Measurements from ENCODE around the gene CEBPB.

Gene CEBPB

DNA sequence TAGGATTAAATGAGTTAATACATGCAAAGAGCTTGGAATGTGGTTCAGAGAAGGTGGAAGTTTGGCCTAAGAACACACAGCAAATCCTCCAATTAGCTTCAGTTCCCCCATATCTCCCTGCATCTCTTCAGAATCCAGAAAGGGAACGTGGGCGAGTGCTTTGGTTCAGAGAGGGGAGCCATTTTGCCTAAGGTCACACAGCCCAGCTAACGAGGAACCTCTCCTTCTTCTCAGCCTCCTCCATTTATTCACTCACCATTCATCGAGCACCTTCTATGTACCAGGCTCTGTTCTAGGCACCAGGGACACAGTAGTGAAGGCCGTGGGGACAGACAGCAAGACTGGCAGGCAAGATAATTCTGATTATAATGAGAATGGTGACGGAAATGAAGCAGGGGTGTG, 2.3 kb upstream of the CEBPB start:
- Histone ChIP-seq H3K36me3 (ENCODE audit: control insufficient read depth in 1 of 2, insufficient read depth in 2 of 2, low read length in 2 of 2) (peaks cover 2 to 9% of the 10 kb centered on the region in 2 donors), H3K27me3 (ENCODE audit: low read depth, low read length) (no peaks in the 10 kb centered on the region), H3K27ac (ENCODE audit: low read length) (no peak overlapping the region), H3K9me3 (ENCODE audit: control insufficient read depth in 1 of 2, low read length in 2 of 2) (no peaks in the 10 kb centered on the region), H3K4me1 (ENCODE audit: control insufficient read depth in 1 of 2, insufficient read depth in 2 of 2, low read length in 2 of 2) (peaks cover 1 to 4% of the 10 kb centered on the region in 2 donors), H3K4me3 (ENCODE audit: low read depth in 1 of 2, low read length in 2 of 2) (no peak overlapping the region)

DNA sequence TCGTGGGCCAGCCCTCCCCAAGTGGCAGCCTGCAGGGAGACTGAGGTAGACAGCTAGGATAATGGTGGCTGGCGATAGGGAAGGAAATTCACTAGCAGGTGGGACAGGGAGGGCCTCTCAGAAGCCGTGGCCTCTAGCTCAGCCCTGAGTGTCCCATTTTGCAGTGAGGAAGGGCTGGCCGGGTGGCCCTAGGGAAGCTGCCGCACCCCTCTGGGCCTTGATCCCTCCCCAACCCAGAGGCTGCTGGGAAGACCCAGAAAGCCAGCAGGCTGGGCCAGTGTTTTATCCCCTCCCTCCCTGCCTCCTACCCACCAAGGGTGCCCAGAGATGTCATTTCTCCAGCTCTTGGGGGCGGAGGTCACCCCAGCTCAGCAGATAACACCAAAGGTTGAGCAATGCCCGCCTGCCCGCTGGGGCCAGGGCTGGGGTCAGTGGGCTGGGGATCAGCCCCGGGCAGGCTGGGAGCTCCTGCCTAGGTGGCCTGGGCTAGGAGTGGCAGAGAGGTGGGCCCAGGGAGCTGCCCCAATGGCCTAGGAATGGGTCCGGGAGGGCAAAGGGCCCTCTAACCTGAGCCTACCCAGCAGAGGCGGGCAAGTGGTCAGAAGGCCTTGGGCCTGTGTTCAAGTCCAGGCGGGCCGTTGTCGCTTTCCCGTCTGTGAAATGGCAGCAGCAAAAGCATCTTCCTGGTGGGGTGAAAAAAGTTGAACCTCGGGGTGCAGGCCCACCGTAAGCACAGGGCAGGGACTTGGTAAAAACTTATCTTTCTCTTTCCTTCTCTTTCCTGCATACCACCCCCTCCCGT, 1.6 kb upstream of the CEBPB start:
- H3K4me1 ChIP-seq (ENCODE audit: control insufficient read depth in 1 of 2, insufficient read depth in 2 of 2, low read length in 2 of 2), result peaks cover 8 to 10% of the 10 kb centered on the region in 2 donors
- peaks cover 10 to 17% of the 10 kb centered on the region in 2 donors for H3K36me3 ChIP-seq (ENCODE audit: control insufficient read depth in 1 of 2, insufficient read depth in 2 of 2, low read length in 2 of 2)
- no peak overlapping the region for H3K4me3 ChIP-seq (ENCODE audit: low read depth in 1 of 2, low read length in 2 of 2)
- H3K9me3 ChIP-seq (ENCODE audit: control insufficient read depth in 1 of 2, low read length in 2 of 2), result no peaks in the 10 kb centered on the region
- no peaks in the 10 kb centered on the region for H3K27me3 ChIP-seq (ENCODE audit: low read depth, low read length)
- H3K27ac ChIP-seq (ENCODE audit: low read length), result no peak overlapping the region

DNA sequence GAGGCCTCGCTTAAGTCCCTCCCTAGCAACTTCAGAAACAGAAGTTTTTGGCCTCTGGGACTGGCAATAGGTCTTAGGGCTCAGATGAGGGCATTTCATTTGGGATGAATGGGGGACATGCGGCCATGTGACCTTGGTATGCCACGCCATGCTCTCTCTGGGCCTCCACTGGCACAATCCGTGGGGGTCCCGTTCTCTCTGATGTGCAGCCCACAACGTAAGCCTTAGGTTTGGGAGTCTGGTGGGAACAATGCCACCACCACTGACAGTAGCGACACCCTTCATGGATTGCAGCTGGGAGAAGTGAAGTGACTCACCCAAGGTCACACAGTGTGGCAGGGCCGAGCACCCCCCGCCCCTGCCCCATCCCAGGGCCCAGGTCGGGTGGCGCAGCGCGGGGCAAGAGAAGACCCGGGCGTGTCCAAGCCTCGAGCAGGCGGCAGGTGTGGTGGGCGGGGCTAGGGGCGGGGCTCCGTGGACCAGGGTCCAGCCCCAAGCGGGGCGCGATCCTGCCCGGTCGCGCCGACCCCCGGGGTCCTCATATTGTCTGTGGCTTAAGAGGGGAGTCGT, 864 bp upstream of the CEBPB start:
- H3K4me3 ChIP-seq (ENCODE audit: low read depth in 1 of 2, low read length in 2 of 2), result peak overlapping the region in 1 of 2 donors; percentile 68
- H3K9me3 ChIP-seq (ENCODE audit: control insufficient read depth in 1 of 2, low read length in 2 of 2), result no peaks in the 10 kb centered on the region

DNA sequence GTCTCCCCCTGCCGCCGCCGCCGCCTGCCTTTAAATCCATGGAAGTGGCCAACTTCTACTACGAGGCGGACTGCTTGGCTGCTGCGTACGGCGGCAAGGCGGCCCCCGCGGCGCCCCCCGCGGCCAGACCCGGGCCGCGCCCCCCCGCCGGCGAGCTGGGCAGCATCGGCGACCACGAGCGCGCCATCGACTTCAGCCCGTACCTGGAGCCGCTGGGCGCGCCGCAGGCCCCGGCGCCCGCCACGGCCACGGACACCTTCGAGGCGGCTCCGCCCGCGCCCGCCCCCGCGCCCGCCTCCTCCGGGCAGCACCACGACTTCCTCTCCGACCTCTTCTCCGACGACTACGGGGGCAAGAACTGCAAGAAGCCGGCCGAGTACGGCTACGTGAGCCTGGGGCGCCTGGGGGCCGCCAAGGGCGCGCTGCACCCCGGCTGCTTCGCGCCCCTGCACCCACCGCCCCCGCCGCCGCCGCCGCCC, 474 bp downstream of the CEBPB start:
- peaks cover 17 to 23% of the 10 kb centered on the region in 2 donors for H3K36me3 ChIP-seq (ENCODE audit: control insufficient read depth in 1 of 2, insufficient read depth in 2 of 2, low read length in 2 of 2)
- H3K27me3 ChIP-seq (ENCODE audit: low read depth, low read length), result no peaks in the 10 kb centered on the region
- H3K4me3 ChIP-seq (ENCODE audit: low read depth in 1 of 2, low read length in 2 of 2), result peak overlapping the region in 1 of 2 donors; percentile 87

More for the DNA sequence above, 864 bp upstream of the CEBPB start:
- Histone ChIP-seq H3K27me3 (ENCODE audit: low read depth, low read length) (no peaks in the 10 kb centered on the region), H3K27ac (ENCODE audit: low read length) (no peak overlapping the region), H3K36me3 (ENCODE audit: control insufficient read depth in 1 of 2, insufficient read depth in 2 of 2, low read length in 2 of 2) (peaks cover 16 to 23% of the 10 kb centered on the region in 2 donors), H3K4me1 (ENCODE audit: control insufficient read depth in 1 of 2, insufficient read depth in 2 of 2, low read length in 2 of 2) (peaks cover 8 to 16% of the 10 kb centered on the region in 2 donors)

DNA sequence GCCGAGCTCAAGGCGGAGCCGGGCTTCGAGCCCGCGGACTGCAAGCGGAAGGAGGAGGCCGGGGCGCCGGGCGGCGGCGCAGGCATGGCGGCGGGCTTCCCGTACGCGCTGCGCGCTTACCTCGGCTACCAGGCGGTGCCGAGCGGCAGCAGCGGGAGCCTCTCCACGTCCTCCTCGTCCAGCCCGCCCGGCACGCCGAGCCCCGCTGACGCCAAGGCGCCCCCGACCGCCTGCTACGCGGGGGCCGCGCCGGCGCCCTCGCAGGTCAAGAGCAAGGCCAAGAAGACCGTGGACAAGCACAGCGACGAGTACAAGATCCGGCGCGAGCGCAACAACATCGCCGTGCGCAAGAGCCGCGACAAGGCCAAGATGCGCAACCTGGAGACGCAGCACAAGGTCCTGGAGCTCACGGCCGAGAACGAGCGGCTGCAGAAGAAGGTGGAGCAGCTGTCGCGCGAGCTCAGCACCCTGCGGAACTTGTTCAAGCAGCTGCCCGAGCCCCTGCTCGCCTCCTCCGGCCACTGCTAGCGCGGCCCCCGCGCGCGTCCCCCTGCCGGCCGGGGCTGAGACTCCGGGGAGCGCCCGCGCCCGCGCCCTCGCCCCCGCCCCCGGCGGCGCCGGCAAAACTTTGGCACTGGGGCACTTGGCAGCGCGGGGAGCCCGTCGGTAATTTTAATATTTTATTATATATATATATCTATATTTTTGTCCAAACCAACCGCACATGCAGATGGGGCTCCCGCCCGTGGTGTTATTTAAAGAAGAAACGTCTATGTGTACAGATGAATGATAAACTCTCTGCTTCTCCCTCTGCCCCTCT, 1.1 kb downstream of the CEBPB start:
- Histone ChIP-seq H3K27me3 (ENCODE audit: low read depth, low read length) (no peaks in the 10 kb centered on the region), H3K4me1 (ENCODE audit: control insufficient read depth in 1 of 2, insufficient read depth in 2 of 2, low read length in 2 of 2) (peaks cover 8 to 14% of the 10 kb centered on the region in 2 donors), H3K36me3 (ENCODE audit: control insufficient read depth in 1 of 2, insufficient read depth in 2 of 2, low read length in 2 of 2) (peaks cover 17 to 23% of the 10 kb centered on the region in 2 donors)

More for the DNA sequence above, 474 bp downstream of the CEBPB start:
- peaks cover 8 to 18% of the 10 kb centered on the region in 2 donors for H3K4me1 ChIP-seq (ENCODE audit: control insufficient read depth in 1 of 2, insufficient read depth in 2 of 2, low read length in 2 of 2)
- no peaks in the 10 kb centered on the region for H3K9me3 ChIP-seq (ENCODE audit: control insufficient read depth in 1 of 2, low read length in 2 of 2)
- peak overlapping the region; percentile 51 for H3K27ac ChIP-seq (ENCODE audit: low read length)

DNA sequence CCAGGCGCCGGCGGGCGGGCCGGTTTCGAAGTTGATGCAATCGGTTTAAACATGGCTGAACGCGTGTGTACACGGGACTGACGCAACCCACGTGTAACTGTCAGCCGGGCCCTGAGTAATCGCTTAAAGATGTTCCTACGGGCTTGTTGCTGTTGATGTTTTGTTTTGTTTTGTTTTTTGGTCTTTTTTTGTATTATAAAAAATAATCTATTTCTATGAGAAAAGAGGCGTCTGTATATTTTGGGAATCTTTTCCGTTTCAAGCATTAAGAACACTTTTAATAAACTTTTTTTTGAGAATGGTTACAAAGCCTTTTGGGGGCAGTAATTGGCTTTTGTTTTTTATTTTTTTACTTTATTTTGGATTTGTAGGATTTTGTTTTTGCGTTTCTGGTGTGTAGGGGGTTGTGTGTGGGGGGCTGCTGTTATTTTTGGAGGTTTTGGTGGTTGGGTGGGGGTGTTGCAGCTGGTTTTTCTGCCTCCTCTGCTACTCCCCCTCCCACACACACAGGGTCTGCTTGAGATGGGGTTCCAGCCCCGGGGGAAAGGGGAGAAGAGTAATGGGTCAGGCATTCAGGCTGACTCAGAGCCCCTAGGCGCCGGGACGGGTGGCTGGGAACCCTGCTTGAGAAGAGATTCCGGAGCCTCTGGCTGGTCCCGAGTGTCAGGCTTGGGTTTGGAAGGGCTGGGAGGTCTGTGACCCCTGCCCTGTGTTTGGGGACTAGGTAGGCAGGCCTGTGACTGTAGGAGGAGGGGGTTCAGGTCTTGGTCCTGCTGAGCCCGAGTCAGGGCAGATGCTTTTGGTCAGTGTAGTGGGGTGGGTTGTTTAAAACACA, 2.0 kb downstream of the CEBPB start:
- H3K9me3 ChIP-seq (ENCODE audit: control insufficient read depth in 1 of 2, low read length in 2 of 2), result no peaks in the 10 kb centered on the region
- peak overlapping the region; percentile 71 to 89 for H3K4me3 ChIP-seq (ENCODE audit: low read depth in 1 of 2, low read length in 2 of 2)
- H3K27me3 ChIP-seq (ENCODE audit: low read depth, low read length), result no peaks in the 10 kb centered on the region
- H3K36me3 ChIP-seq (ENCODE audit: control insufficient read depth in 1 of 2, insufficient read depth in 2 of 2, low read length in 2 of 2), result peaks cover 17 to 23% of the 10 kb centered on the region in 2 donors
- peak overlapping the region; percentile 94 for H3K27ac ChIP-seq (ENCODE audit: low read length)
- H3K4me1 ChIP-seq (ENCODE audit: control insufficient read depth in 1 of 2, insufficient read depth in 2 of 2, low read length in 2 of 2), result peaks cover 8 to 14% of the 10 kb centered on the region in 2 donors

More for the DNA sequence above, 1.1 kb downstream of the CEBPB start:
- Histone ChIP-seq H3K9me3 (ENCODE audit: control insufficient read depth in 1 of 2, low read length in 2 of 2) (no peaks in the 10 kb centered on the region), H3K27ac (ENCODE audit: low read length) (peak overlapping the region; percentile 94), H3K4me3 (ENCODE audit: low read depth in 1 of 2, low read length in 2 of 2) (peak overlapping the region; percentile 87 to 89)

DNA sequence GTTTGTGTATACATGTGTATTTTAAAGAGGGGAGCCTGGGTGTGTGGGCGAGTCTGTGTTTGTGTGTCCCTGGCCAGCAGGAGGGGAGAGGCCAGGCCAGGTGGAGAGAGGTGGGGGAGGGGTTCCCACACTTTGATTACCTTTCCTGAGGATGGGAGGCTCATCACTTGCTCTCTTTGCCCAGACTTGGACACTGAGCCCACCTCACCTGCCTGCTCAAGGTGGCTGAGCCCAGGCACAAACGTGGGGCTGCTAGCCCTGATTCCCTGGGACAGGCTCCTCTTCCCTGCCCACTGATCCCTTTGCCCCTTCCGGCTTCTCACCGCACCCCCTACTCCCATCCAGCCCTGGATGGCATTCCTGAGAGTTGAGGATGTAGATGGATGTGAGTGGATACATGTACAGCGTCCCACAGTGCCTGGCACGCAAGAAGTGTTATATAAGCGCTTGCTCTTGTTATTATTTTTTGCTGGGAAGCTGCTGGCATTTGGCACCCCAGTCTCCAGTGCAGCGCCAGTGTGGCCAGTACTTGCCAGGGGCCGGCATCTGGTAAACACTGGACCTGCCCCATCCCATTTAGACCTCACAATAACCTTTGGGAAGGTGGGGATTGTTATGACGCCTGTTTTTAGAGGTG, 2.7 kb downstream of the CEBPB start:
- H3K36me3 ChIP-seq (ENCODE audit: control insufficient read depth in 1 of 2, insufficient read depth in 2 of 2, low read length in 2 of 2), result peaks cover 17 to 23% of the 10 kb centered on the region in 2 donors
- peak overlapping the region; percentile 94 for H3K27ac ChIP-seq (ENCODE audit: low read length)
- peaks cover 8 to 14% of the 10 kb centered on the region in 2 donors for H3K4me1 ChIP-seq (ENCODE audit: control insufficient read depth in 1 of 2, insufficient read depth in 2 of 2, low read length in 2 of 2)
- H3K27me3 ChIP-seq (ENCODE audit: low read depth, low read length), result no peaks in the 10 kb centered on the region
- H3K9me3 ChIP-seq (ENCODE audit: control insufficient read depth in 1 of 2, low read length in 2 of 2), result no peaks in the 10 kb centered on the region
- peak overlapping the region; percentile 71 to 89 for H3K4me3 ChIP-seq (ENCODE audit: low read depth in 1 of 2, low read length in 2 of 2)

DNA sequence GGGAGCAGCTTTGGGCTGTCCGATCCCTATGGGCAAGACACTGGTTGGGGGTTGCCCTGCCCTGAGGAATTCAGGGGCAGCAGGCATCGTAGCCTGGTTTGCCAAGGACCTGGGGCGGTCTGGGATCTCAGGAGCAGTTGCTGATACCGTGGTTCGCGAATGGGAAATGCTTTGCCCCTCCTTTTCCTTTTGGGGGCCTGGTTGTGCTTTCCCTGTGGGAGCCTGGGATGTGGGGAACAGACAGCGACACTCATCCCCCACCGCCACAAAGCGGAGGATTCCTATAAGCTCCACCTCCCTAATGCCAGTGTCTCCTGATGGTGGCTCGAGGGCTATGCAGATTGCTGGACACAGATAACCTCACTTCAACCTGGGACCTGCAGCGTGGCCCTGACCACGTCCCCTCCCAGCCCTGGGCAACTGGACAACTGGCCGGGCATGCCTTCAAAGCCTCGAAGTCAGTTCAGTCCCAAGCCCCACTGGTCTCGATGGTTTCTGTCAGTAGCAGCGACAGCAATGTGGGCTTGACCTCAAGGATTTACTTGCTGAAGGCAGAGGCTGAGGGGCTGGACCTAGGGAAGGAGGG, 3.3 kb downstream of the CEBPB start:
- Histone ChIP-seq H3K4me3 (ENCODE audit: low read depth in 1 of 2, low read length in 2 of 2) (peak overlapping the region; percentile 71 to 89), H3K27ac (ENCODE audit: low read length) (peak overlapping the region; percentile 94), H3K27me3 (ENCODE audit: low read depth, low read length) (no peaks in the 10 kb centered on the region), H3K9me3 (ENCODE audit: control insufficient read depth in 1 of 2, low read length in 2 of 2) (no peaks in the 10 kb centered on the region), H3K4me1 (ENCODE audit: control insufficient read depth in 1 of 2, insufficient read depth in 2 of 2, low read length in 2 of 2) (peaks cover 8 to 14% of the 10 kb centered on the region in 2 donors), H3K36me3 (ENCODE audit: control insufficient read depth in 1 of 2, insufficient read depth in 2 of 2, low read length in 2 of 2) (peaks cover 17 to 23% of the 10 kb centered on the region in 2 donors)

DNA sequence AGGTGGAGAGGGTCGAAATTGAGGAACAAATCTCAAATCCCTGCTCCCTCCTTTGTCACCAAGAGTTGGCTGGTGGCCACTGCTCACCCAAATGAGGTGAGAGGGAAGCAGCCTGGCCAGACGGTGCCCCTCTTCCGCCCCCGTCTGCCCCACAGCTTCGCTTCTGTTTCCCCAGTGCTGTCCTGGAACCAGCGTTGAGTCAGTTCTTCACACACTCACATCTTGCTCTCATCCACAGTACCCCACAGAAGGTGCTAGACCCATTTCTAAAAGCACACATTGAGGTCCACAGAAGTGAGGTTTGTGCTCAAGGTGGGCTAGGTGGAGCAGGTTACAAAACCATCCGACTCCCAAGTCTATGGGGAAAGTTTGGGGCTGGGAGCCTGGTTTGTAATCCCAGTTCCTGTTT, 3.8 kb downstream of the CEBPB start:
- Histone ChIP-seq H3K9me3 (ENCODE audit: control insufficient read depth in 1 of 2, low read length in 2 of 2) (peaks cover 0 to 4% of the 10 kb centered on the region in 2 donors), H3K36me3 (ENCODE audit: control insufficient read depth in 1 of 2, insufficient read depth in 2 of 2, low read length in 2 of 2) (peaks cover 17 to 24% of the 10 kb centered on the region in 2 donors), H3K27me3 (ENCODE audit: low read depth, low read length) (no peaks in the 10 kb centered on the region), H3K27ac (ENCODE audit: low read length) (peak overlapping the region; percentile 94), H3K4me3 (ENCODE audit: low read depth in 1 of 2, low read length in 2 of 2) (peak overlapping the region; percentile 71 to 89), H3K4me1 (ENCODE audit: control insufficient read depth in 1 of 2, insufficient read depth in 2 of 2, low read length in 2 of 2) (peaks cover 8 to 14% of the 10 kb centered on the region in 2 donors)

Measured in muscle layer of duodenum (tissue), 2 donors.